Measurements from ENCODE around the gene GPALPP1.

DNA sequence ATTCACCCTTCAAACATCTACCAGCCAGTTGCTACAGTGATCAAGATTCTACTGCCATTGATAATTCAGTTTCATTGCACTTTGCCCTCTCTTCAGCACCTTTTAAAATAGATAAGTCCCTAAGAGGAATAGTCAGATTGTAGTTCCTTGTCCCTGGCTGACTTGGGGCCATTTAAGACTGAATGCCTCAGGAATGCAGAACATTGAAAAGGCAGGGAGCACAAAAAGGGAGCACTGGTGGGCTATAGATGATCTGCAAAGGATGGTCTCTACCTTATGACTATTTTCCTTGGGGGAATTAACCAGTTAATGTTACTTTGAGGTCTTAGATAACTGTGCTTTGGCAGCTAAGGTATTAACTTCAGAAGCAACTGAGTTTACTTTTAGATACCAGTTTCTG lies 46.9 kb downstream of the GPALPP1 start:
- no peak for TF ChIP-seq SIN3A (IDR thresholded peaks at IDR 0.05; ENCODE audit: borderline replicate concordance, insufficient read depth, low read length)
- no peak for TF ChIP-seq POLR2AphosphoS5 (IDR thresholded peaks at IDR 0.05; ENCODE audit: low read depth, low read length)
